Mesendoderm (in vitro differentiated cells): ENCODE measurements around the gene HOXD3.

Experiments
- DNase-seq: peaks from one replicate; pipeline ENCODE4 v3.0.0; 2013
- H2AK5ac ChIP-seq: 2 replicates; pipeline ENCODE4 v1.6.1; 2013; ENCODE audit warnings: low read length, inconsistent platforms
- H2BK120ac ChIP-seq: 2 replicates; pipeline ENCODE4 v1.6.1; 2013; ENCODE audit warnings: low read depth, mild to moderate bottlenecking, low read length, moderate library complexity, mixed read lengths
- H2BK15ac ChIP-seq: replicated peaks from 2 replicates; pipeline ENCODE4 v1.6.1; 2013; ENCODE audit warnings: low read depth, mild to moderate bottlenecking, moderate library complexity
- H2BK5ac ChIP-seq: 2 replicates; pipeline ENCODE4 v1.6.1; 2013; ENCODE audit warnings: low read length, inconsistent platforms
- H3K18ac ChIP-seq: 2 replicates; pipeline ENCODE4 v1.6.1; 2013; ENCODE audit warnings: mild to moderate bottlenecking, low read length, mixed read lengths
- H3K23ac ChIP-seq: one replicate; pipeline ENCODE4 v1.6.1; 2013; ENCODE audit warnings: low read length
- H3K27ac ChIP-seq: 2 replicates; pipeline ENCODE4 v1.5.1; 2013; ENCODE audit warnings: low read depth, mild to moderate bottlenecking, inconsistent platforms, low read length, moderate library complexity
- H3K27me3 ChIP-seq: 2 replicates; pipeline ENCODE4 v1.6.1; 2013; ENCODE audit warnings: low read length, control low read depth, mild to moderate bottlenecking, inconsistent platforms; ENCODE audit not compliant: insufficient read depth, poor library complexity
- H3K36me3 ChIP-seq: 2 replicates; pipeline ENCODE4 v1.6.1; 2013; ENCODE audit warnings: low read length, inconsistent platforms; ENCODE audit not compliant: control insufficient read depth, insufficient read depth
- H3K4ac ChIP-seq: one replicate; pipeline ENCODE4 v1.6.1; 2013; ENCODE audit warnings: low read depth, mild to moderate bottlenecking, low read length, moderate library complexity
- H3K4me1 ChIP-seq: 2 replicates; pipeline ENCODE4 v1.6.1; 2013; ENCODE audit warnings: low read depth, low read length, inconsistent platforms; ENCODE audit not compliant: control insufficient read depth
- H3K4me2 ChIP-seq: 2 replicates; pipeline ENCODE4 v1.6.1; 2013; ENCODE audit warnings: low read length
- H3K4me3 ChIP-seq: 2 replicates; pipeline ENCODE4 v1.5.1; 2013; ENCODE audit warnings: mild to moderate bottlenecking, low read length
- H3K56ac ChIP-seq: one replicate; pipeline ENCODE4 v1.6.1; 2013; ENCODE audit warnings: low read length
- H3K79me1 ChIP-seq: 2 replicates; pipeline ENCODE4 v1.6.1; 2013; ENCODE audit warnings: low read length, inconsistent platforms
- H3K79me2 ChIP-seq: 2 replicates; pipeline ENCODE4 v1.6.1; 2013; ENCODE audit warnings: mild to moderate bottlenecking, low read length; ENCODE audit not compliant: control insufficient read depth, insufficient read depth
- H3K9ac ChIP-seq: 2 replicates; pipeline ENCODE4 v1.6.1; 2013; ENCODE audit warnings: low read length, inconsistent platforms
- H4K5ac ChIP-seq: one replicate; pipeline ENCODE4 v1.6.1; 2013; ENCODE audit warnings: low read length
- H4K8ac ChIP-seq: one replicate; pipeline ENCODE4 v1.6.1; 2013; ENCODE audit warnings: low read depth, mild to moderate bottlenecking, control low read depth, low read length, moderate library complexity
- WGBS: extraction: QIAGEN DNeasy Blood & Tissue Kit; methylation state at CpG from one replicate; pipeline ENCODE4 v1.1.7; 2013; ENCODE audit warnings: low lambda C conversion rate, missing lambda C conversion rate; ENCODE audit not compliant: insufficient coverage; ENCODE audit errors: extremely low coverage; 5-methylcytosine and 5-hydroxymethylcytosine counted together

Gene HOXD3

GRCh38 chr2:176124947-176125771 lies 31.9 kb upstream of the HOXD3 start:
- no peaks in the 10 kb centered on the region for H3K36me3 ChIP-seq
- no peak overlapping the region for H2BK120ac ChIP-seq
- H3K23ac ChIP-seq = no peak overlapping the region
- no peak overlapping the region for H2BK15ac ChIP-seq
- no peak overlapping the region for H4K5ac ChIP-seq
- H3K27me3 ChIP-seq = peaks cover 84% of the 10 kb centered on the region
- H3K79me1 ChIP-seq = no peaks in the 10 kb centered on the region
- no peak overlapping the region for H3K4me2 ChIP-seq
- no peaks in the 10 kb centered on the region for H3K79me2 ChIP-seq
- no peak for DNase-seq
- H3K56ac ChIP-seq = no peak overlapping the region
- no peak overlapping the region for H2BK5ac ChIP-seq
- no peak overlapping the region for H3K9ac ChIP-seq
- H3K4ac ChIP-seq = no peak overlapping the region
- H2AK5ac ChIP-seq = no peak overlapping the region
- H3K18ac ChIP-seq = no peak overlapping the region
- no CpG with 5 or more reads among the region's 9 CpGs for WGBS
- no peak overlapping the region for H3K4me3 ChIP-seq
- no peaks in the 10 kb centered on the region for H3K4me1 ChIP-seq
- H4K8ac ChIP-seq = no peak overlapping the region
- no peak overlapping the region for H3K27ac ChIP-seq

- no peak overlapping the region for H3K9ac ChIP-seq
- no peaks in the 10 kb centered on the region for H3K4me1 ChIP-seq
- H3K4me2 ChIP-seq = no peak overlapping the region
- H4K8ac ChIP-seq = no peak overlapping the region
- H3K4me3 ChIP-seq = no peak overlapping the region
- WGBS = no CpG with 5 or more reads among the region's 6 CpGs
- peaks cover 84% of the 10 kb centered on the region for H3K27me3 ChIP-seq
- H3K18ac ChIP-seq = no peak overlapping the region
- no peak overlapping the region for H2AK5ac ChIP-seq
- H3K56ac ChIP-seq = no peak overlapping the region
- no peak overlapping the region for H3K4ac ChIP-seq
- no peaks in the 10 kb centered on the region for H3K79me2 ChIP-seq
- H2BK120ac ChIP-seq = no peak overlapping the region
- no peak for DNase-seq
- no peak overlapping the region for H4K5ac ChIP-seq
- no peaks in the 10 kb centered on the region for H3K36me3 ChIP-seq
- H2BK5ac ChIP-seq = no peak overlapping the region
- no peak overlapping the region for H2BK15ac ChIP-seq
- no peaks in the 10 kb centered on the region for H3K79me1 ChIP-seq
- H3K23ac ChIP-seq = no peak overlapping the region
- H3K27ac ChIP-seq = no peak overlapping the region
Observed at GRCh38 chr2:176125772-176126054, 31.4 kb upstream of the HOXD3 start.

GRCh38 chr2:176126929-176127773 lies 30.0 kb upstream of the HOXD3 start:
- no peak overlapping the region for H3K27ac ChIP-seq
- H3K4me1 ChIP-seq = no peaks in the 10 kb centered on the region
- H3K27me3 ChIP-seq = peaks cover 81% of the 10 kb centered on the region
- no peaks in the 10 kb centered on the region for H3K79me2 ChIP-seq
- no peak overlapping the region for H3K9ac ChIP-seq
- no peak overlapping the region for H3K56ac ChIP-seq
- H4K5ac ChIP-seq = no peak overlapping the region
- H2BK15ac ChIP-seq = no peak overlapping the region
- H2AK5ac ChIP-seq = no peak overlapping the region
- no peaks in the 10 kb centered on the region for H3K36me3 ChIP-seq
- H4K8ac ChIP-seq = no peak overlapping the region
- no peak overlapping the region for H3K18ac ChIP-seq
- WGBS = no CpG with 5 or more reads among the region's 13 CpGs
- H3K23ac ChIP-seq = no peak overlapping the region
- no peak overlapping the region for H2BK120ac ChIP-seq
- no peaks in the 10 kb centered on the region for H3K79me1 ChIP-seq
- DNase-seq = no peak
- H2BK5ac ChIP-seq = no peak overlapping the region
- H3K4me2 ChIP-seq = no peak overlapping the region
- no peak overlapping the region for H3K4ac ChIP-seq
- H3K4me3 ChIP-seq = no peak overlapping the region

GRCh38 chr2:176127774-176128072 lies 29.4 kb upstream of the HOXD3 start:
- Histone ChIP-seq H3K36me3 (no peaks in the 10 kb centered on the region), H2BK5ac (no peak overlapping the region), H3K4me3 (no peak overlapping the region), H2AK5ac (no peak overlapping the region), H3K56ac (no peak overlapping the region), H3K79me2 (no peaks in the 10 kb centered on the region), H3K4ac (no peak overlapping the region), H2BK15ac (no peak overlapping the region), H3K79me1 (no peaks in the 10 kb centered on the region), H3K18ac (no peak overlapping the region), H2BK120ac (no peak overlapping the region), H4K8ac (no peak overlapping the region), H3K9ac (no peak overlapping the region), H3K27ac (no peak overlapping the region), H3K4me2 (no peak overlapping the region), H3K23ac (no peak overlapping the region), H3K27me3 (peaks cover 82% of the 10 kb centered on the region), H4K5ac (no peak overlapping the region), H3K4me1 (no peaks in the 10 kb centered on the region)
- WGBS = no CpG with 5 or more reads among the region's 4 CpGs
- no peak for DNase-seq

GRCh38 chr2:176128172-176128981 lies 28.7 kb upstream of the HOXD3 start:
- Histone ChIP-seq H3K4ac (no peak overlapping the region), H3K27ac (no peak overlapping the region), H3K23ac (no peak overlapping the region), H3K79me1 (no peaks in the 10 kb centered on the region), H3K9ac (no peak overlapping the region), H2BK15ac (no peak overlapping the region), H2BK5ac (no peak overlapping the region), H2BK120ac (no peak overlapping the region), H3K27me3 (peaks cover 82% of the 10 kb centered on the region), H4K8ac (no peak overlapping the region), H3K79me2 (no peaks in the 10 kb centered on the region), H3K4me1 (no peaks in the 10 kb centered on the region), H3K36me3 (no peaks in the 10 kb centered on the region), H3K4me2 (peak overlapping the region; percentile 24), H2AK5ac (no peak overlapping the region), H3K56ac (peak overlapping the region; percentile 17), H4K5ac (no peak overlapping the region), H3K18ac (no peak overlapping the region), H3K4me3 (no peak overlapping the region)
- WGBS = no CpG with 5 or more reads among the region's 49 CpGs
- peak; percentile 69 for DNase-seq
